ENCODE data around the gene TRIM25. TPM values are rescaled to one million over a fixed set of nuclear protein-coding genes. Genes with fewer than 3 reads are reported as not detected.

Gene TRIM25
- total RNA-seq, 4 donors from 2014 or later = 41.4 to 112 (median 78.6) TPM

DNA sequence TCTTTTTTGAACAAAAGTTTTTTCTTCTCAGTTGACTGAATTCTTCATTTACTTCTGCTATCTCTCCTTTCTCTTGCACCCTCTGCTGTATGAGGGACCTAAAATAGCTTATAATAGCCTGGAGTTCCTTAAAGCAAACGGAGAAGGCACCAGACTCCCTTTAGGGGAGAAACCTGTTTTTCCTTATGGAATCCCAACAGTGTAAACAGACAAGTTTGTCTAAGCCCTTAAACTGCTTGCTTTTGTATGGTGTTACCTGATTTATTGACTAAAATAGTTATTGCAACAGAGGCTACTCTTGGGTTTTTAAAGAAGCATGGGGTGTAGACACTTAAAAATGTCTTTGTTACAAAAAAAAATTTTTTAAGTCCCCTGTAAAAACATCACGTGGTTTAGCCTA, 12.9 kb upstream of the TRIM25 start:
- DNase-seq (ENCODE audit: low spot score) (no peak), ATAC-seq (ENCODE audit: low FRiP score) (no peak)
- no peak for TF ChIP-seq CTCF (IDR thresholded peaks at IDR 0.05)

GRCh38 chr17:56926270-56926669, 12.4 kb upstream of the TRIM25 start:
- ATAC-seq (ENCODE audit: low FRiP score) (no peak), DNase-seq (ENCODE audit: low spot score) (no peak)
- no peak for TF ChIP-seq CTCF (IDR thresholded peaks at IDR 0.05)

- DNase-seq (ENCODE audit: low spot score) (no peak), ATAC-seq (ENCODE audit: low FRiP score) (no peak)
- no peak for TF ChIP-seq CTCF (IDR thresholded peaks at IDR 0.05)
Observed at GRCh38 chr17:56925088-56925487, 11.2 kb upstream of the TRIM25 start.

- ATAC-seq (ENCODE audit: low FRiP score) = no peak
- DNase-seq (ENCODE audit: low spot score) = no peak
- no peak for TF ChIP-seq CTCF (IDR thresholded peaks at IDR 0.05)
Observed at GRCh38 chr17:56919717-56920116, 5.9 kb upstream of the TRIM25 start.

DNA sequence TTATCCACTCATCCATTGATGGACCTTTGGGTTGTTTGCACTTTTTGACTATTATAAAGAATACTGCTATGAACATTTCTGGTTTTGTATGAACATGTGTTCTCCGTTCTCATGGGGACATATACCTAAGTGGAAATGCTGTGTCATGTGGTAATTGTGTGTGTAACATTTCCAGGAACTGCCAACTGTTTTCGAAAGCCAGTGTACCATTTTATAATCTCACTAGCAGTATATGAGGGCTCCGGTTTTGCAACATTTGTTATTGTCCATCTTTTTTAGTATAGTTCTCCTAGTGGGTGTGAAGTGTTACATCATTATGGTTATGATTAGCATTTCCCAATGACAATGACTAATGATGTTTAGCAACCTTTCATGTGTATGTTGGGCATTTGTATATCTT, 5.1 kb upstream of the TRIM25 start:
- no peak for TF ChIP-seq CTCF (IDR thresholded peaks at IDR 0.05)
- ATAC-seq (ENCODE audit: low FRiP score) (no peak), DNase-seq (ENCODE audit: low spot score) (no peak)

DNA sequence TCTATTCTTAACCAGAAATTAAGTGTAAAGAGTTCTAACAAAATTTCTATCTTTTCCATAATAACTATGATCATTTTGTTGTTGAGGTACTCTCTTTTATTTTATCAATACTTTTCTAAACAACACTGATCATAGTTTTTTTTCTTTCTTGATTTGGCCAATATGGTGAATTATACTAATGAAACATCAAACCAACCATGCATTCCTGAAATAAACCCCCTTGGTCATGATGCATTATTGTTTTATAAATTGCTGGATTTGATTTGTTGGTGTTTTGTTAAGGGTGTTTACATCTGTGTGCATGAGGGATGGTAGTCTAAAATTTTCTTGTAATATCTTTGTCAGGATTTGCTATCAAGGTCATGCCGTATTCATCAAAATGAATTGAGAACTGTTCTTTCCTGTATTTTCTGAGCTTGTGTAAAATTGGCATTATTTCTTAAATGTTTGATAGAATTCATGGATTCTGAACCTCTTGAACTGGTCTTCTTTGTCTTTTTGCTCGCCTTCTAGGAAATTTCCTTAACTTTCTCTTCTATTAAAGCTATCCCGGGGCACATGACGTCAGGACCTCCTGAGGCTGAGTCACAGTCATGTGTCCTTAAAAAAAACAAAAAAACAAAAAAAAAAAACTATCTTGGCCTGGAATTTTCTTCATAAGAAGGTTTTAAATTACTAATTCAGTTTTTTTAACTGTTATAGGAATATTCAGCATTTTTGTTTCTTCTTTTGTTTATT, 3.9 kb upstream of the TRIM25 start:
- TF ChIP-seq CTCF (IDR thresholded peaks at IDR 0.05) = no peak
- ATAC-seq (ENCODE audit: low FRiP score) (no peak), DNase-seq (ENCODE audit: low spot score) (no peak)

DNA sequence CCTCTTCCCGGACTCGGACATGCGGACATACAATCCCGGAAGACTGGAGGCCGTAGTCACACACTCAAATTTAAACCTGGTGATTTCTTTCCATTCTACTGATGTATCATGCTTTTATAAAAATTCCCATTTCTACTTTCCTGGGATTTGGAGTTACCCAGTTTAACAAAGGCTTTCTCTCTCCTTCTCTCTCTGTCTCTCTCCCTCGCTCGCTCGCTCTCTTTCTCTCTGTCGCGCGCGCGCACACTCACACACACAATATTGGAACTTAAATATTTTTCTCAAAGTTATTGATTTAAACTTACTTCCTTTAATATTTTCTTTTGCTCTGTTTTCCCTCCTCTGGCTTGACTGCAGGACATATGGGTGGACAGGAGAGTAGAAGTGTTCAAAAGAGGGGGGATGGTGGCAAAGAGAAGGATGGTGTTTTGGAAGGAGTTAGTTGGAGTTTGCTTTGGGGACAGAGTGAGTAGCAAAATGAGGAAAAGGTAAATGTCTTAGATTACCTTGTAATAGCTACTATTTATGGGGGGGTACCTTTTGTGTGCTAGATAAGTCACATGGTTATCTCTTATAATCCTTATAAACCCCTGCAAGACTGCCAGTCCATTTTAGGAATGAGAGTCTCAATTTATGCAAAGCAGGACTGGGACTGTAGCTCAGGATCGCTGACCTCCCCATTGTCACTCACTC, 878 bp upstream of the TRIM25 start:
- TF ChIP-seq CTCF (IDR thresholded peaks at IDR 0.05) = no peak
- DNase-seq (ENCODE audit: low spot score) (no peak), ATAC-seq (ENCODE audit: low FRiP score) (no peak)

All from omental fat pad (tissue), 4 donors.